Transverse colon (tissue), 3 donors: Measurements from ENCODE around the gene F10.

Experiments used
- CTCF ChIP-seq, 5 experiments: fragments of 200-600 bp in 3 of 5; fragments of 450-650 bp in 2 of 5; sonication (generic) in 3 of 5; IDR thresholded peaks; 1 replicate in 2 of 5; 2 replicates in 3 of 5; pipeline ENCODE4 v1.5.1; 2016 to 2017; ENCODE audit warnings: antibody characterized with exemption in 5 of 5, inconsistent platforms in 3 of 5, mild to moderate bottlenecking in 2 of 5, moderate library complexity in 1 of 5
- POLR2A ChIP-seq: fragments of 450-650 bp; IDR thresholded peaks from one replicate; pipeline ENCODE4 v1.6.1; 2016; ENCODE audit warnings: antibody characterized with exemption, mild to moderate bottlenecking, moderate library complexity

GRCh38 chr13:113121183-113121927 is 1.2 kb upstream of the F10 start:
- TF ChIP-seq POLR2A, result no peak
- no peak for TF ChIP-seq CTCF (IDR thresholded peaks at IDR 0.05)
